Measurements from ENCODE around the gene RGS7.
"Not testable (repeated sequence)": the region's sequence is repeated elsewhere in the genome, so short reads cannot be mapped to it uniquely, and the experiment has no call there.

The RGS7 gene

DNA sequence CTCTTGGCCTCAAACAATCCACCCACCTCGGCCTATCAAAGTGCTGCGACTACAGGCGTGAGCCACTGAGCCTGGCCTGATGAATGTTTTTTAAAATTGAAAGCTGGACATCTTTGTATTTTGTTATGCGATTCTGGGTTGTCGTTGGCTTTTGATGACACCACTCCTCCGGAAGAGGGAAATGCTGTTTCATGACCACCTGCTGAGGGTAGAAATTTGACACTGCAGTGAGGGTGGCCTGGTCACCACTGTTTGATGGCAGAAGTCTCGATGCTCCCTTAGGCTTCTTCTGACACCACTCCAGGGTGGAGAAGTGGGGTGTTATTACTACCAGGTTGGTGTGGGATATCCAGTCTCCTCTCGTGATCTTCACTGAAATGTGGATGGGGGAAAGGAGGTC is 357.2 kb downstream of the RGS7 start:
- in situ Hi-C loops (cut with HindIII; ENCODE audit: low sequenced_read_pairs) = no loop called here

DNA sequence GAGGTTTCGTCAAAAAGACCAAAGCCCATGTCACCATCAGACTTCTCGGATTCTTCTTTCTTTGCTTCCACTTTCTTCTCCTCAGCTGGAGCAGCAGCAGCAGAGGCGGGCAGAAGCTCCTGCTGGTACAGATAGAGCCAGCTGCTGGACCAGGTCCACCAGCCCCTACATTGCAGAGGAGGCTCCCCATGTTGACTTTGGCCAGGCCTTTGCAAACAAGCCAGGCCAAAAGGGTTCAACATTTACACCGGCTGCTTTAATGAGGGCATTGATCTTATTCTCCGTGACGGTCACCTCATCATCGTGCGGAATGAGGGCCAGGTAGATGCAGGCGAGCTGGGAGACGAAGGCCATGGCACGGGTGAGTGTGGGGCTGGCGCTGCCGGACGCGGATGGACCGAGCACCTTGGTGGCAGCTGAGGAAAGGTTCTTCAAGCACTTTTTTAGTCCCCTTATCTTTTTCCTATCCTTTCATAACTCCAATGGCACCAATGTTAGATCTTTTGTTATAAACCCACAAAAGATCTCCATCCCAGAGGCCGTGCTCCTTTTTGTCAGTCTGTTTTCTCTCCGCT is 358.5 kb downstream of the RGS7 start:
- in situ Hi-C loops (cut with HindIII; ENCODE audit: low sequenced_read_pairs) = no loop called here

DNA sequence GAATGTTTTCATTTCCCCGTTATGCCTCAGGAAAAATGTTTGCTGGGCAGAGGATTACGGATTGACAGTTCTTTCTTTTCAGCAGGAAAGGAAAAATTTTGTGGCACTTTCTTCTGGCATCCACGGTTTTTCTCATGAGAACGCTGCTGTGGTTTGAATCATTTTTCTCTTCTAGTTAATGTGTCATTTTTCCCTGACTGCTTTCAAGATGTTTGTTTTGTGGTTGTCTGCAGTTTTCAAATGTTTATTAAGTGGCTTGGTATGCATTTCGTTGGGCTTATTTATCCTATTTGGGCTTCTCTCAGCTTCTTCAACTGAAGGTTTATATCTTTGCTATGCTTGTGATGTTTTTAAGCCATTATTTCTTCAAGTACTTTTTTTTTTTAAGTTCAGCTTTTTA is 359.0 kb downstream of the RGS7 start:
- in situ Hi-C loops (cut with HindIII; ENCODE audit: low sequenced_read_pairs) = no loop called here

DNA sequence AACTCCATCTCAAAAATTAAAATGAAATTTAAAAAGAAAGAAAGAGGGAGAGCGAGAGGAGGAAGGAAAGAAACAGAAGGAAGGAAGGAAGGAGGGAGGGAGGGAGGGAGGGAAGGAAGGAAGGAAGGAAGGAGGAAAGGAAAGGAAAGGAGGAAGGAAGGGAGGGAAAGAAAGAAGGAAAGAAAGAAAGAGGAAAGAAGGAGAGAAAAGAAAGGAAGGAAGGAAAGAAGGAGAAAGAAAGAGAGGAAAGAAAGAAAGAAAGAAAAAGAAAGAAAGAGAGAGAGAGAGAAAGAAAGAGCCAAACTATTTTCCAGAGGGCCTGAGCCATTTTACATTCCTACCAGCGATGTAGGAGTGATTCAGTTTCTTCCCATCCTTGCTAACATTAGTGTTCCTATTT is 364.0 kb downstream of the RGS7 start:
- in situ Hi-C loops (cut with HindIII; ENCODE audit: low sequenced_read_pairs) = no loop called here

DNA sequence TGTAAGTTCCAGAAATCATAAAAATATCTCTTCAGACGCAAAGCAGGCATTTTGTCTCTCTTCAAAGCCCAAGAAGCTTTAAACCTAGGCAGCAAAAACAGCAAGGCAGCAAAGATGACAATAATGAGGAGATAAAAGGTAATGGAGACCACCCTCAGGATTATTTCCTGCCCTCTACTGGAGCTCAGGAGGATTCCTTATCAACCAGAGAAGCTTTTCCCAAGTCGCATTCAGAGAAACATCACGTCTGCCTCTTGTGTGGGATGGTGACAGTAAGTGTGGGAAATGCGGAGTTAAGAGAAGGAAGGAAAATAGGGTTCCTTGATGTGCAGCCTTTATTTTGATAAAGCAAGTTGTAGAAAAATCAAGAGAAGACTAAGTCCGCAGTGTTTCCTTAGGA is 365.8 kb downstream of the RGS7 start:
- in situ Hi-C loops (cut with HindIII; ENCODE audit: low sequenced_read_pairs) = no loop called here

DNA sequence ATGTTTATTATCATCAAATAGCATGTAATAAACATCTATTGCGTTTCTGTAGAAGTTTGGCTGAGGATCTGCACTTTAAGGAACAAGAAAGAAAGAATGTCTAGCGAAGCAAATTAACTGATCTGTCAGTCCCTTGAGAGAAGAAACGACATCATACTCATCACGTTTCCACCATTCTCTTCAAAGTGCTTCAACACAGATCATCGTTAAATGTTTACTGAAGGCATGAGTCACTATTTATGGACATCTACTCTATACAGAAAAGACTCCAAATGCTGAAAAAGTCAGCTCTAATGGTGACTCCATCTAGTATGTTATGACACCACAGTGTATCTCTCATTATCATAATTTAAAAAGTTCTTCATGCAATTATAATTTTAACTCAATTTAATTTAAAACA is 369.1 kb downstream of the RGS7 start:
- in situ Hi-C loops (cut with HindIII; ENCODE audit: low sequenced_read_pairs) = no loop called here

DNA sequence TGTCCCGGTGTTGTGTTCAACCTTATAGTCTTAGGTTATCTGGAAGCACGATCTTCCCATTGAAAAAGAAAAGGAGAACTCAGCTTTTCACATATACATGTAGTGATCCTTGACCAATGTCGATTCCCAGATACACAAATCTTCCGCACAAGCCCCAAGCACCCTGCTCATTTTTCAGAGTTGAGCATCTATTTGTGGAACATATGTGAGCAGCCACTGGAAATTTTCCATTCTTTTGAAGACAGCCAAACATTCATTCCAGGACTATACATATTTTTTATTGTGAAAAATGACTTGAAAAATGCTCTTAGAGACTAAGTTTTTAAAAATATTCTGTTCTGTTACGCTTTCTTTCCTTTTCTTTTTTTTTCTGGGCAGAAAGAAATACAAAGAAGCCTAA is 371.9 kb downstream of the RGS7 start:
- in situ Hi-C loops (cut with HindIII; ENCODE audit: low sequenced_read_pairs) = no loop called here

DNA sequence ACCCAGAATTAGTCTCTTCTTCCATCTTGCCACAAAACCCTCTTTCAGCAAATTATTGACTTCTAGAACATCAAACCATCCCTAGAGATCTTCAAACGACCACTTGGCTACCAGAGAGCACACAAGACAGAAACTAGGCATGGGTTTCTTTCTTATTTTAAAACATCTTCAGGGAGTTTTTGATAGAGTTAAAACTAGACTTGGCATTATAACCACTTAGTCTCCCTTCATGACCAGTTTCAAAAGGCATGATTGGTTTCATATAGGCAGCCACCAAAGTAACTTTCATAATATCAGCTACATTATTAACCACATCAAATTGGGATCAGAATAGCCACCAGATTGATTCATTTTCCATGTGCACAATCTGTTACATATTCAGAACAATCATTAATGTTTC is 376.7 kb downstream of the RGS7 start:
- in situ Hi-C loops (cut with HindIII; ENCODE audit: low sequenced_read_pairs) = no loop called here

DNA sequence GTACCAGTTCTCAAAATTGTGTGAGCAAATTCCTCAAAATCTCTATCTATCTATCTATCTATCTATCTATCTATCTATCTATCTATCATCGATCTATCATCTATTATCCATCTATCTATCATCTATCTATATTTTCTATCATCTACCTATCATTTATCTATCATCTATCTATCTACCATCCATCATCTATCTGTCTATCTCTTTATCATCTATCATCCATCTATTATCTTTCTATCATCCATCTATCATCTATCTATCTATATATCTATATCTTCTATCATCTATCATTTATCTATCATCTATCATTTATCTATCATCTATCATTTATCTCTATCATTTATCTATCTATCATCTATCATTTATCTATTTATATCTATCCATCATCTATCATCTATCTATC is 380.3 kb downstream of the RGS7 start:
- in situ Hi-C loops (cut with HindIII; ENCODE audit: low sequenced_read_pairs) = no loop called here

DNA sequence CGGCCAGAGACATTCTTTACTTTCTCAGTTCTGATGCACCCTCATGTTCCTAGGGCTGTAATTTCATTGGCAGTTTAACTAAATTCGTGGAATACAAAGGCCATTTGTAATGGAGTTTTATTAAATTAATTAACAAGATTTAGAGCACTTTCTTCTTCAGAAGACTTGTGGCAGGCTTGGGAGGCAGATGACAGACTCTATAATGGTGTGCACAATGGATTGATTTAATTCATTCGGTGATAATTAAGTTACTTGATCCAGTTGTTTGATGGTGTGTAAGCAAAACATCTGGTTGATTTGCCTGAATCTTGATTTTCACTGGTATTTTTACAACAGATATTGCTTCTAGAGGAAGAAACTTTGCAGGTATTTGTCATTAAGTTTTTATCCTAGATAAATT is 383.1 kb downstream of the RGS7 start:
- in situ Hi-C loops (cut with HindIII; ENCODE audit: low sequenced_read_pairs) = no loop called here

DNA sequence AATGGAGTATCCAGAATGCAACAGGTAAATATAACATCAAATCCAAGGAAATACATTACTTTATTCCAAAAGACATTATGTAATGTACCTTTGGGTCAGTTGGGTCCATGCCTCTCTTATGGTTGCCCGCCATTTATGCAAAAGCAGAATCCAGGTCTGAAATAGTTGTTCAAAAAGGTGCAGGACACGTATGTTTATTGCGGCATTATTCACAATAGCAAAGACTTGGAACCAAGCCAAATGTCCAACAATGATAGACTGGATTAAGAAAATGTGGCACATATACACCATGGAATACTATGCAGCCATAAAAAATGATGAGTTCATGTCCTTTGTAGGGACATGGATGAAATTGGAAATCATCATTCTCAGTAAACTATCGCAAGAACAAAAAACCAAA is 384.9 kb downstream of the RGS7 start:
- in situ Hi-C loops (cut with HindIII; ENCODE audit: low sequenced_read_pairs) = not testable (repeated sequence)

DNA sequence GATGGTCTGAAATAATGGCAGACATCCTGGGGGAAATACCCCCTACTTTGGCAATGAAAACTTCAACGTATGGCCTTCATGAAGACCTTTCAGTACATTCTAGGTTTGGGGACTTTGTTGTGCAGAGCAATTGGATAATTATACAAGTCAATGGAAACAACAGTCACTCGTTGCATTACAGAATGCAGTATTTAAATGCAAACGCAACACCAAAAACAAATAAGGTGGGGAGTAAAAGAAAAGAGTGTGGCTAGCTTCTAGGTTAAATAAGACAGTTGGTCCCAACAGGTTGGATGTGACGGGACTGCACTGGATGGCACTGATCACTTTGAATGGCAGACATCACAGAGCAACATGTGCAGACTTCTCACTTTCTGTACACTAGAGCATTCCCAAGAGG is 386.8 kb downstream of the RGS7 start:
- in situ Hi-C loops (cut with HindIII; ENCODE audit: low sequenced_read_pairs) = no loop called here

DNA sequence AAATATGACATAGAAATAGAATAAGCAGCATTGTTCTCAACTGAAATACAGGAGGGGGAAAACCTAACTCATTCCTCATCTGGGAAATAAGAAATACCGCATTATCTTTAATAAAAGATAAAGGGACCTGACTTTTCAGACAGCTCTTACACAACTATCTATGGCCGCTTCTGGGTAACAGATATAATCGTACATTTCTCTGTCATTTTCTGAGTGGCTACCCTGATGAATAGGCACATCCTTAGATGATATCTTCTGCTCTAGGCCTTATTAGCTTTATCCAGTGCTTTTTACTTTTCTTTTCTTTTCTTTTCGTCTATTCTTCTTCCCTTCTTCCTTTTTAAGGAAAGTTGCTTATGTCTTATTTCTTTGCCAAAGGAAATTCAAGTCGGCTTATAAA is 388.1 kb downstream of the RGS7 start:
- in situ Hi-C loops (cut with HindIII; ENCODE audit: low sequenced_read_pairs) = no loop called here

DNA sequence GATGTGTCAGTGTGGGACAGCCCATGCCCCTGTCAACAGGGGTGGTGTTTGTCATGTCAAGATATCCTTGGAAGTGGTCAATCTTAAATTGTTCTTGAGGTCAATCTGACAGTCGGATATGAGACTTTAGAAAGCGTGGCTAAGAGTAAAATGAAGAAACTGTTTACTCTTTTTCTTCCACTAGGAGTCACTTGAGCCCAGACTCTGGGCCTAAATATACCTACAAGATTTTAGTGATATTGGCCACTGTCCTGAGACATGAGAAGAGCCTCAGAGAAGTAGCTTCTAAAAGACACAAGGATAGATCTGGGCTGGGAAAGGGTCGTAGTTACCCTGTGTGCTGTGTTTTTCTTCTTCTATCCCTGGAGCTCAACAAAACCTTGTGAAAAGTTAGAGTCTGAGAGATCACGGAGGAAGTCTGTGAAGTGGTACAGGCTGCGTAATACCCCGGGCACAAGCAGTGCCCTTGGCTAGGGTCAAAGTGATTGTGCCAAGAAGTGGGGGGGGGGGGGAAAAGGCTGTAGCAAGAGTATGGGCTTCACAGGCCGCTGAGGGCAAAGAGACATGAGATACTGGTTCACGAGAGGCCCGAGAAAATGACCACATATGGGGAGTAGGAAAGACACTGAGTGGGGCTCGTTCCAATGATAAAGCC is 389.8 kb downstream of the RGS7 start:
- in situ Hi-C loops (cut with HindIII; ENCODE audit: low sequenced_read_pairs) = no loop called here

DNA sequence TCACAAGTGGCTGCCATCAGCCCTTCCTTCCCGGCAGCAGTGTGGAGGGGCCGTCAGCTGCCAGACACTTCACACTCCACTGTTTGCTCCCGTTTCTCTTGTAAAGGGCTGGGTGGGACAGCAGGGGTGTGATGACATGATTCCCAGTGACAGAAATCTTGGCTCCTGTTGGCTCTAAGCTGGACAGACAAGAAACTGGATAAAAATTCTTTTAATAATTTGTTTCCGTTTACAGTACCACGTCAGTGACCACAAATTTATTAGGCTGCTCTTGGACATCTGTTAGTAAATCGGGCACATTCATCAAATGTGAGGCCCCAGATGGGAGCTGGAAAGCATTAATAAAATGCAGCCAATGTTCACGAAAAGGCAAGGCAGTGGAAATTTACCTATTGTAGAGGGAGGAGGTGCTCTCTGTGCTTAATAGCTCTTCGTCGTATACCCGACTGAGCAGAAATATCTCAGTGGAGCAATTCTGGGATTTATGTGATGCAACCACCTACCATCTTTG is 391.4 kb downstream of the RGS7 start:
- in situ Hi-C loops (cut with HindIII; ENCODE audit: low sequenced_read_pairs) = no loop called here

DNA sequence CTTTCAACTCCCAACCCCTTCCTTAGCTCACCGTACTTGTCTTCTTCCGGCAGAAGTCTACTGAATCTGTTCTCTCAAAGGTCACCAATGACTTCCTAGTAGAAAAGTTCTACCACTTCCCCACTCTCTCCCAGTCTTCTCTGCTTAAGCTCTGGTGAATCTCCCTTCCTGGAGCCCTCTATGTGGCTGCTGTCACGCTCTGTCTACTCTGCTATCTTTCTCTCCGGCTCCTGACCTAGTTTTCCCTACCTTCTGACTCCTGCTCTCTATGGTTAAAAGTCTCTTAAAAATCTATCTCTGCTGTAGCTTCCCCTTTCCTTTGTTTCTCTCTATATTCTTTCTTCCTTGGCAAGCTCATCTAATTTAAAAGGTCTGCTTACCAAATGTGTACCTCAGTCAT is 394.9 kb downstream of the RGS7 start:
- in situ Hi-C loops (cut with HindIII; ENCODE audit: low sequenced_read_pairs) = no loop called here

DNA sequence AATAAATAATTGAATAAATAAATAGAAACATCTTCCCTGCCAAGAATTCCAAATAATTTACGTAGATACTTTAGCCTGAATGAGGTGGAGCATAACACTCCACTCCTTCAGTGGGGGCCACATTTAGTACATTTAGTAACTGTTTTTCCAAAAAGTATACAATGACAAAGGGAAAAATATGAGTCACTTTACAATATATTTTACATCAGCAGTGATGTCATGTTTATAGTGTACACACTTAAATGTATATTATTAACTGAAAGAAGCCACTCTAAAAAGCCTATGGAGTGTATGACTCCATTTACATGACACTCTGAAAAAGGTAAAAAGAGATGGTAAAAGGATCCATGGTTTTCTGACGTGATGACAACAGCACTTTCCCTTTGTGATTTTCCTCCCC is 400.6 kb downstream of the RGS7 start:
- in situ Hi-C loops (cut with HindIII; ENCODE audit: low sequenced_read_pairs) = no loop called here

DNA sequence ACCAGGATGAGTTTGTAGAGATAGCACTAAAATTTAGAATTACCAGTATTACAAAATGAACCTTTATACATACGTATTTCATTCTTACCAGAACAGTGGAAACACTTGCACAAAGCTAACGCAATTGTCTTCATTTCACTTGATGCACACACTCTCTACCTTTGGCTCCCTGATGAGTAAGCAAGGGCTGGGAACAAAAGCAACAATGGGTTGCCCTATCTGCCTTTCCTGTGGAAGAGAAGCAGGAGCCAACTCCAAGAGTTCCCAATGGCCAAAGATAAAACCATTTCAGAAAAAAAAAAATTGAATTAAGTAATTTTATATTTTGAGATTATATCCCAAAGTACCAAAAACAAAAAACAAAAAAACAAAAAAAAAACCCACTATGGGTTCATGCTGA is 401.0 kb downstream of the RGS7 start:
- in situ Hi-C loops (cut with HindIII; ENCODE audit: low sequenced_read_pairs) = no loop called here

DNA sequence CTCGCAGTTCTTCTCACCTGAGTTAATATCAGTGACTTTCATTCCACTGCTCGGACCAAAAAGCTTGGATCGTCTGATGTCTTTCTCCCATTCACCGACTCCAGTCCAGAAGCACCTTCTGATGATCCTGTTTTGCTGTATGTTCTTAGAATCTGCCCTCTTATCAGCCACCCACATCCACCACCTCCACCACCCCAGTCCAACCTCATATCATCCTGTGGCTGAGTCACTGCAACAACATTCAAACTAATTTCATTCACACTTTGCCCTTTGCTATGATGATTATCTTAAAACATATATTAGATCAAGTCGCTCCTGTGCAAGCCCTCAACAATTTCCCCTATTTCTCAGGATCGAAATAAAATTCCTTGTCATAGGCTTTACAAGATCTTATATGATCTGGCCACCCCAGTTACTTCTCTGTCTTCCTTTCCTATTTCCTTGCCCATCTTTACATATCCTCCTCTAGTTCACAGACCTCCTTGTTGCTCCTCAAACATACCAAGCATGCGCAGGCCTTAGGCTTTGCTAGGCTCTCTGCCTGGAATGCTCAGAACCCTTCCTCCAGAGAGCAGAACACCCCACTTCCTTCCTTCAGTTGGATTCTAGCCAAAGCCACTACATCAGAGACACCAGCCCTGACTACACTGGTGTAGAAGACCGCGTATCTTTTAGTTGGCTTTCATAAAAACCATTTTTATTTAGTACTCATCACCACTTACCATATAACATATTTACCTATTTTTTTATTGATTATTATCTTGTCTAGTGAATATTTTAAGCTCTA is 409.4 kb downstream of the RGS7 start:
- in situ Hi-C loops (cut with HindIII; ENCODE audit: low sequenced_read_pairs) = loop anchor here (25.0 kb wide), 1 partner anchor 235 kb away; no protein-coding TSS in a partner anchor

DNA sequence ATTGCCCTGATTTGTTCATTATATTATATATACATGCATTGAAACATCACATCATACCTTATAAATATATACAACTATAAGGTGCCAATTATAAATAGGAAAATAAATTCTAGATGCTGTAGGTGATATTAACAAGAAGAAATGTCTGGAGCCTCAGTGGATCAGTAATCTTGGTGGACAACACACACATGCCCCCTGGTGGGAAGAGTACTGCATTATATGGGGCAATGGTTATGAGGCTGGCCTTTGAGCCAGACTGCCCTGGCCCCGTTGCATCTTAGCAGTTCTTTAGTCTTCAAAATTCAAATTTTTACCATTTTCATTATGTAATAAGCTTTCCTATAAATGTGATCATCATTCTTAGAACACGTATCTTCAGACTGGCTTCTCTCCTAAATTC is 410.1 kb downstream of the RGS7 start:
- in situ Hi-C loops (cut with HindIII; ENCODE audit: low sequenced_read_pairs) = loop anchor here (25.0 kb wide), 1 partner anchor 235 kb away; no protein-coding TSS in a partner anchor

DNA sequence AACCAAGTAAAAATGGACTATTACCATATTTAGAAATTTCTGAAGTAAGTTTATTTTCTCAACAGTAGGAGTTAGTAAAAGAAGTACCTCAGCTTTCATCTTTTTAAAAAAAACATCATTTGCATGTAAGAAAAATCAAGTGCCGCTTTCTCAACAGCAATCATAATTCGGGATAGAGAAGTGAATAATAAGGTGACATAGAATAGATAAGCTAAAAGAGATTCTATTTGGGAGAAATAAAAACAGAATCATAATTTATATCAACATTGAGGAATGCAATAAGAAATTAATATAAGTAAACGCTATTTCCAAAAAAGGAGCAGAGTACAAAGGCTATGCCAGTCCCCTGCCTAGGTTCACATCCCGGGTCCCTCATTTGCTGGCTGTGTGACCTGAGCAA is 414.1 kb downstream of the RGS7 start:
- in situ Hi-C loops (cut with HindIII; ENCODE audit: low sequenced_read_pairs) = loop anchor here (25.0 kb wide), 1 partner anchor 231 kb away; no protein-coding TSS in a partner anchor

Data from DLD1 (cell line).